Esophagus squamous epithelium (tissue), 5 donors: ENCODE data around the gene CSGALNACT2. TPM values are rescaled to one million over a fixed set of nuclear protein-coding genes. Genes with fewer than 3 reads are reported as not detected.

ENCODE experiments used
- DNase-seq: peaks from one replicate; lab custom pipeline; 2025; lab: John Stamatoyannopoulos, UW
- H3K27ac ChIP-seq, 4 donors: fragments of 200-600 bp; sonication (generic); one replicate each; pipeline ENCODE4 v1.5.1; 2016 to 2019; ENCODE audit warnings: mild to moderate bottlenecking in 1 of 4
- H3K27me3 ChIP-seq, 4 donors: fragments of 200-600 bp; sonication (generic); 1 replicate in 3 of 4; 2 replicates in 1 of 4; pipeline versions ENCODE4 v1.5.1 to v1.6.0; 2017 to 2021; ENCODE audit warnings: antibody characterized with exemption in 1 of 4
- H3K36me3 ChIP-seq, 3 donors: fragments of 200-600 bp; sonication (generic); one replicate each; pipeline ENCODE4 v1.5.1; 2016 to 2019
- H3K4me1 ChIP-seq, 3 donors: fragments of 200-600 bp; sonication (generic); one replicate each; pipeline ENCODE4 v1.5.1; 2017 to 2019
- H3K4me3 ChIP-seq, 4 donors: fragments of 200-600 bp; sonication (generic); 1 replicate in 3 of 4; 2 replicates in 1 of 4; pipeline ENCODE4 v1.5.1; 2016 to 2019; ENCODE audit warnings: mild to moderate bottlenecking in 2 of 4, moderate library complexity in 1 of 4
- H3K9me3 ChIP-seq, 3 donors: fragments of 200-600 bp; sonication (generic); one replicate each; pipeline ENCODE4 v1.5.1; 2016 to 2019
- POLR2A ChIP-seq, 4 donors: fragments of 450-650 bp; IDR thresholded peaks; one replicate each; pipeline ENCODE4 v1.6.1; 2017; ENCODE audit warnings: antibody characterized with exemption in 4 of 4, mild to moderate bottlenecking in 4 of 4, moderate library complexity in 3 of 4
- WGBS, 2 donors: methylation state at CpG; one replicate each; pipeline ENCODE4 v1.1.5; 2018; 5-methylcytosine and 5-hydroxymethylcytosine counted together
- intact Hi-C: fragments of 100-400 bp; cut with DNase I; formaldehyde crosslinking; loops from one replicate; pipeline ENCODE4 v1.15.0; 2022
- total RNA-seq, 4 donors: library from RNA; depleted of rRNA; stranded (reverse); fragments of >200 nt; gene quantifications; one replicate each; pipeline ENCODE4 v1.1.0, GENCODE V29; 2016
- TF ChIP-seq, protein P1 (sequence below), 6 experiments: fragments of 450-650 bp in 4 of 6; fragments of 200-600 bp in 2 of 6; sonication (generic) in 2 of 6; IDR thresholded peaks; one replicate each; pipeline ENCODE4 v1.5.1; 2016 to 2019; ENCODE audit warnings: antibody characterized with exemption in 6 of 6, mild to moderate bottlenecking in 4 of 6, moderate library complexity in 4 of 6
- donor health status: DM: yes; HTN: yes; CAD: no.

Gene CSGALNACT2
- total RNA-seq, 4 donors from 2014 or later = 2.8 to 18.5 (median 6.8) TPM

DNA sequence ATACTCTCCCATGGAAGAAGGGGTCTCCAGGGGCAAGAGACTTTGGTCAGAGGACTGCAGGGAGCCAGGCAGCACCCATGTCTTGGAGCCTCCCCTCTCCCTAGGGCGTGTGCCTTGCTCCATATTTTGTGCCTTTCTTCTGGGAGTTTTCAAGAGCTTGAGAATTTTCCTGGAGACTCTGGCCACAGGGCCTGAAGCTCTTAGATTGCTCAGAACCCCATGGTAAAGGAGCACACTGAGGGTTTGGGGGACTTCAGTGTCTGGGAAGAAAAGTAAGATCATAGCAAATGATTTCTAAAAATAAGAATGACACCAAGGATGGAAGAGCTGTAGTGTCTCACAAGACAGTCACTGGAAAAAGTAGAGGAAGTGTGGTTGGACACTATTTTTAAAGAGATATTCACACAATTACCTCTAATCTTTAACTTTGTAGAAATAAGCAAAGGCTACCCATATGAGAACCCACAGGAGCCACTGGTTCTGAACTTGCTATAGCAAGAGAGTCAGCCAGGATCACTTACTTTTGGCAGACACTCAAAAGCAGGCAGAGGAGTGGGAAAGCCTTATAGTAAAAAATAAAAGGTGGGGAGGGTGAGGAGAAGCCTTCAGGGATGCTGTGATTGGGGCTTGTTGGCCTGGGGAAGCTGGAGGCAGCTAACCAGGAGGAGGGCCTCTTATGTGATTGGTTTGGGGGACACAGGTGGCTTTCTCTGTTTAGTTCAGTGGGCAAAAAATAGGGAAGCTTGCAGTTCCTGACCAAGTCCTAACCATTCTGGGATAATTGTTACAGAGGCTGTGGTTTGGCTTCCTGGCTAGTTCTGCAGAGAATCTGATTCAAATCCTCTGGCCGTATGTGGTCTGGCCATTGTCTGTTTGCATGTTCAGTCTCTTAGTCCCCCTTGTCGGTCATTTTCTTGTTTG lies 5.1 kb upstream of the CSGALNACT2 start:
- H3K27ac ChIP-seq = no peak overlapping the region
- WGBS, 2 donors = 53 to 79% methylated on average over 2 to 3 of the region's 3 CpGs
- H3K4me1 ChIP-seq = peaks cover 8 to 25% (median 10%) of the 10 kb centered on the region in 3 donors
- TF ChIP-seq, protein P1, sequence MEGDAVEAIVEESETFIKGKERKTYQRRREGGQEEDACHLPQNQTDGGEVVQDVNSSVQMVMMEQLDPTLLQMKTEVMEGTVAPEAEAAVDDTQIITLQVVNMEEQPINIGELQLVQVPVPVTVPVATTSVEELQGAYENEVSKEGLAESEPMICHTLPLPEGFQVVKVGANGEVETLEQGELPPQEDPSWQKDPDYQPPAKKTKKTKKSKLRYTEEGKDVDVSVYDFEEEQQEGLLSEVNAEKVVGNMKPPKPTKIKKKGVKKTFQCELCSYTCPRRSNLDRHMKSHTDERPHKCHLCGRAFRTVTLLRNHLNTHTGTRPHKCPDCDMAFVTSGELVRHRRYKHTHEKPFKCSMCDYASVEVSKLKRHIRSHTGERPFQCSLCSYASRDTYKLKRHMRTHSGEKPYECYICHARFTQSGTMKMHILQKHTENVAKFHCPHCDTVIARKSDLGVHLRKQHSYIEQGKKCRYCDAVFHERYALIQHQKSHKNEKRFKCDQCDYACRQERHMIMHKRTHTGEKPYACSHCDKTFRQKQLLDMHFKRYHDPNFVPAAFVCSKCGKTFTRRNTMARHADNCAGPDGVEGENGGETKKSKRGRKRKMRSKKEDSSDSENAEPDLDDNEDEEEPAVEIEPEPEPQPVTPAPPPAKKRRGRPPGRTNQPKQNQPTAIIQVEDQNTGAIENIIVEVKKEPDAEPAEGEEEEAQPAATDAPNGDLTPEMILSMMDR (IDR thresholded peaks at IDR 0.05) = no peak
- H3K27me3 ChIP-seq = no peaks in the 10 kb centered on the region
- intact Hi-C loops = no loop called here
- no peak for DNase-seq
- H3K9me3 ChIP-seq = no peaks in the 10 kb centered on the region
- H3K4me3 ChIP-seq = no peak overlapping the region
- no peaks in the 10 kb centered on the region for H3K36me3 ChIP-seq

DNA sequence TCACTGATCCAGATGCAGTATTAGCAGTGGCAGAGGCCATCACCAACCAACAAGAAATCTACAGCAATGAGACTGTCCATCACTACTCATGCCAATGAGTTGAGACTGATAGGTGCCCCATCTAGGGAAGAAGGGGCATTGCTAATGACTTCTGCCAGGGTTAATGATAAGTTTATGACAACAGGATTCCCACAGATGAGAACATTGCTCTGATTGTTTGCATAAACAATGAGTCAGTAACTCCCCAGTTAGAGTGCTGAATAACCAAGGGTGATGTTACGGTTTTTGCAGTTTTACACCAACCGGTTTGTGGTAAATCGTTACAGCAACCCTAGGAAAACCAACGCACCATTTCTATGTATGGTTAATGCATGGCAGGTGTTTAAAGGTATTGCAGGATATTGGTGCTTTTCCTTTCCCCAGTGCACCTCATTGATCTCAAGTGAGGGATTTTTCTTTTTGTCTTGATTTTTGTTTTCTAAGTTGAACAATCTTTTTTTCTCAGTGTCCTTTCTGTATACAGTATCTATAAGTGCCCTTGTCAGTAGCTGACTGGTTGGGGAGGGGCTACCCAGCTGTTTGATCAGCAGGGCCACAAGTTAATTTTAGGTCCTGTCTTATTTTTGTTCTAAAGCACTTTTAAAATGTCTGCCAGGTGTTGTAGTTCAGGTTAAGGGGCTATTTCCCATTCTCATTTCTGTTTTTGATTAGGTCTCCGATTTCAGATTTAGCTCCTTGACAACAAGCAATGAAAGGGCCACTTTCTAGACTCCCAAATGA lies 3.9 kb upstream of the CSGALNACT2 start:
- H3K27ac ChIP-seq = no peak overlapping the region
- DNase-seq = no peak
- H3K9me3 ChIP-seq = no peaks in the 10 kb centered on the region
- H3K27me3 ChIP-seq = no peaks in the 10 kb centered on the region
- intact Hi-C loops = no loop called here
- H3K4me1 ChIP-seq = peaks cover 8 to 24% (median 10%) of the 10 kb centered on the region in 3 donors
- TF ChIP-seq, protein P1 (IDR thresholded peaks at IDR 0.05) = no peak
- TF ChIP-seq POLR2A (IDR thresholded peaks at IDR 0.05) = no peak
- 82 to 91% methylated on average over 5 of the region's 5 CpGs for WGBS, 2 donors
- no peaks in the 10 kb centered on the region for H3K36me3 ChIP-seq
- H3K4me3 ChIP-seq = no peak overlapping the region

DNA sequence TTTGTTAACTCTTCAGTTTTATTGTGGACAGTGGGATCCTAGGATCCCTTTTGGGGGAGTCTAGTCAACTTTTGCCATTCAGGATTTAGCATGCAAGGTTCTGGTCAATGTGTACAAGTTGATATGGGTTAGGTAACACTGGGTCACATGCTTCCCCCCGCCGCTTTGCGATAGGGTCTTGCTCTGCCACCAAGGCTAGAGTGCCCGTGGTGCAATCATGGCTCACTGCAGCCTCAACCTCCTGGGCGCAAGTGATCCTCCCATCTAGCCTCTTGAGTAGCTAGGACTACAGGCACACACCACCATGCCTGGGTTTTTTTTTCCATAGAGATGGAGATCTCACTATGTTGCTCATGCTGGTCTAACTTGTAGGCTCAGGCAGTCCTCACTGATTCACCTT lies 3.2 kb upstream of the CSGALNACT2 start:
- no peak for TF ChIP-seq POLR2A (IDR thresholded peaks at IDR 0.05)
- TF ChIP-seq, protein P1 (IDR thresholded peaks at IDR 0.05) = no peak
- WGBS, 2 donors = 91 to 100% methylated on average over 4 to 5 of the region's 5 CpGs
- H3K27me3 ChIP-seq = no peaks in the 10 kb centered on the region
- H3K27ac ChIP-seq = no peak overlapping the region
- H3K9me3 ChIP-seq = no peaks in the 10 kb centered on the region
- DNase-seq = no peak
- intact Hi-C loops = no loop called here
- H3K36me3 ChIP-seq = no peaks in the 10 kb centered on the region
- no peak overlapping the region for H3K4me3 ChIP-seq
- peaks cover 8 to 32% (median 15%) of the 10 kb centered on the region in 3 donors for H3K4me1 ChIP-seq

DNA sequence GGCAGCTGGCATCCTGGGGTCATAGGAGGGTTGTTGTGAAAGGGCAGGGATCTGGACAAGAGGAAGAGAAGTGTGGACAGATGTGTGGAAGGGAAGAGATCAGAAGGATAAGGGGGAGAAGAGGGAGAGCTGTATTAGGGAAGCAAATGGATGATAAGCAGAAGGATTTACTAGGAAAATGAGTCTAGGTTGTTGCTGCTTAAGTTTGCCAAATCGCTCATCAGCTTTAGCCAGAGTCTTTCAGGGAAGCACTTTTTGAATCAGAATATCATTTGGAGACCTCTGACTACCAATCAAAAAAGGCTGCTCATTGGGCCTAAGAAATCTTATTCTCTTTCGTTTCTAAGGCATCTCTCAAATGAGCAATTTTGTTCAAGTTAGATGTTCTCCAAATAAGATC lies 2.6 kb upstream of the CSGALNACT2 start:
- no peaks in the 10 kb centered on the region for H3K36me3 ChIP-seq
- WGBS, 2 donors = 74 to 88% methylated on average over 2 of the region's 2 CpGs
- H3K4me1 ChIP-seq = peaks cover 8 to 38% (median 15%) of the 10 kb centered on the region in 3 donors
- DNase-seq = no peak
- TF ChIP-seq POLR2A (IDR thresholded peaks at IDR 0.05) = no peak
- TF ChIP-seq, protein P1 (IDR thresholded peaks at IDR 0.05) = no peak
- H3K9me3 ChIP-seq = no peaks in the 10 kb centered on the region
- H3K27ac ChIP-seq = no peak overlapping the region
- H3K4me3 ChIP-seq = no peak overlapping the region
- H3K27me3 ChIP-seq = no peaks in the 10 kb centered on the region
- intact Hi-C loops = no loop called here

DNA sequence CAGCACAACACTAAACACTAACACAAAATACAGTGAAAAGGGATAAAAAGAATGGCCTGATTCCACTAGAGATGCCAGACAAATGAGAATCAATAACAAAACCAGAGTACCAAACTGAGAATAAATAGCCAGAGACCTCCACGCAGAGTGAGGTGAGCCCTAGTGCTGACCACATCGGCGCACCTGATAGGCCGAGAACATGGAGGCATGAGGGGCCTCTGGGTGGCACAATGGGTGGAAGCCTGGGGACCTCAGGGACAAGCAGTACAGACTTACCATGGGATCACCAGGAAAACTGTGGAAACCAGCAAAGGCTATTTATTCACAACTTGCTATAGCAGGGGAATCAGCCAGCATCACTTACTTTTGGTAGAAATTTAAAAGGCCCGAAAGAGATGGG lies 1.8 kb upstream of the CSGALNACT2 start:
- Histone ChIP-seq H3K4me3 (no peak overlapping the region), H3K4me1 (peaks cover 8 to 44% (median 19%) of the 10 kb centered on the region in 3 donors), H3K27me3 (no peaks in the 10 kb centered on the region), H3K27ac (no peak overlapping the region), H3K9me3 (no peaks in the 10 kb centered on the region), H3K36me3 (no peaks in the 10 kb centered on the region)
- DNase-seq = no peak
- no peak for TF ChIP-seq POLR2A (IDR thresholded peaks at IDR 0.05)
- TF ChIP-seq, protein P1 (IDR thresholded peaks at IDR 0.05) = no peak
- intact Hi-C loops = no loop called here
- 93 to 95% methylated on average over 5 of the region's 5 CpGs for WGBS, 2 donors
